Cardiac fibroblast (primary cell): ENCODE results near the gene NUDT14.

ENCODE experiments used
- DNase-seq, 2 donors: peaks; one replicate each; pipeline versions ENCODE4 v3.0.0 to v3.0.0-alpha.2; 2010; ENCODE audit warnings: low read depth in 2 of 2
- H3K4me3 ChIP-seq, 2 donors: replicated peaks in 1 of 2; 1 replicate in 1 of 2; 2 replicates in 1 of 2; pipeline ENCODE4 v1.5.1; 2011; ENCODE audit warnings: low read depth in 2 of 2, low read length in 2 of 2, mild to moderate bottlenecking in 2 of 2, moderate library complexity in 1 of 2
- CTCF ChIP-seq: IDR thresholded peaks from one replicate; pipeline ENCODE4 v1.5.1; 2011; ENCODE audit warnings: low read depth, mild to moderate bottlenecking, low read length, inconsistent platforms

NUDT14 gene

GRCh38 chr14:105135700-105136395 is 45.3 kb downstream of the NUDT14 start:
- TF ChIP-seq CTCF: no peak
- DNase-seq: no peak
- no peak overlapping the region for H3K4me3 ChIP-seq

GRCh38 chr14:105132921-105133654 is 48.0 kb downstream of the NUDT14 start:
- TF ChIP-seq CTCF: no peak
- H3K4me3 ChIP-seq: no peak overlapping the region
- no peak for DNase-seq

- no peak for TF ChIP-seq CTCF
- no peak overlapping the region for H3K4me3 ChIP-seq
Measured at GRCh38 chr14:105131241-105131640, 49.9 kb downstream of the NUDT14 start.

GRCh38 chr14:105128059-105128458 is 53.1 kb downstream of the NUDT14 start:
- no peak for DNase-seq
- H3K4me3 ChIP-seq: no peak overlapping the region
- TF ChIP-seq CTCF: no peak

More at GRCh38 chr14:105131241-105131640, 49.9 kb downstream of the NUDT14 start:
- no peak for DNase-seq

GRCh38 chr14:105126981-105127329 is 54.2 kb downstream of the NUDT14 start:
- H3K4me3 ChIP-seq: no peak overlapping the region
- no peak for DNase-seq
- no peak for TF ChIP-seq CTCF

GRCh38 chr14:105126126-105126980 is 54.8 kb downstream of the NUDT14 start:
- no peak overlapping the region for H3K4me3 ChIP-seq
- no peak for DNase-seq
- no peak for TF ChIP-seq CTCF
